OCI-LY7 (cell line): ENCODE data around the gene GSX2. TPM values are rescaled to one million over a fixed set of nuclear protein-coding genes. Genes with fewer than 3 reads are reported as not detected.

ENCODE experiments used
- BruUV-seq: library from RNA; stranded (reverse); fragments of 400-500 nt; replicated peaks from 2 replicates; lab custom pipeline; 2021; lab: Mats Ljungman, UMichigan
- CTCF ChIA-PET: fragments of 300-600 bp; sonication (Branson Sonifier 250); formaldehyde crosslinking; loops from one replicate; lab custom pipeline; 2022; ENCODE audit warnings: antibody characterized with exemption; ENCODE audit not compliant: unreplicated experiment; lab: Charles Lee
- POLR2A ChIA-PET: fragments of 300-600 bp; sonication (Branson Sonifier 250); formaldehyde crosslinking; loops from one replicate; lab custom pipeline; 2022; ENCODE audit warnings: antibody characterized with exemption; lab: Charles Lee
- DNase-seq: peaks from one replicate; pipeline ENCODE4 v3.0.0-alpha.2; 2015; ENCODE audit warnings: low spot score
- H2AFZ ChIP-seq: fragments of 200-600 bp; sonication (generic), shearing (Covaris generic); 2 replicates; pipeline ENCODE4 v1.6.1; 2014; ENCODE audit warnings: mild to moderate bottlenecking, antibody characterized with exemption, low read length, moderate library complexity
- H3K27ac ChIP-seq: fragments of 200-600 bp; sonication (generic); 2 replicates; pipeline ENCODE4 v1.5.1; 2014; ENCODE audit warnings: mixed run types, low read depth, mild to moderate bottlenecking, moderate library complexity, low read length, inconsistent platforms; ENCODE audit not compliant: poor library complexity, severe bottlenecking
- H3K36me3 ChIP-seq: fragments of 200-600 bp; sonication (generic); 2 replicates; pipeline ENCODE4 v1.6.1; 2014; ENCODE audit warnings: mild to moderate bottlenecking, antibody characterized with exemption, low read length, moderate library complexity, mixed read lengths; ENCODE audit not compliant: insufficient read depth
- H3K4me1 ChIP-seq: fragments of 200-600 bp; sonication (generic); 2 replicates; pipeline ENCODE4 v1.5.1; 2014; ENCODE audit warnings: mild to moderate bottlenecking, low read length; ENCODE audit not compliant: insufficient read depth, poor library complexity, severe bottlenecking
- H3K4me2 ChIP-seq: fragments of 200-600 bp; sonication (generic); 2 replicates; pipeline ENCODE4 v1.6.1; 2014; ENCODE audit warnings: mild to moderate bottlenecking, low read length
- H3K4me3 ChIP-seq: fragments of 200-600 bp; sonication (generic); 2 replicates; pipeline ENCODE4 v1.5.1; 2014; ENCODE audit warnings: mild to moderate bottlenecking, low read depth, low read length; ENCODE audit not compliant: poor library complexity, severe bottlenecking
- H3K79me2 ChIP-seq: fragments of 200-600 bp; sonication (generic); 2 replicates; pipeline ENCODE4 v1.6.1; 2016; ENCODE audit warnings: low read depth, mild to moderate bottlenecking, low read length, moderate library complexity, mixed read lengths; ENCODE audit not compliant: insufficient read depth
- H3K9me2 ChIP-seq: fragments of 200-600 bp; sonication (generic); 2 replicates; pipeline ENCODE4 v1.6.1; 2016; ENCODE audit warnings: mild to moderate bottlenecking, low read length, mixed read lengths; ENCODE audit not compliant: insufficient read depth
- H3K9me3 ChIP-seq: fragments of 200-600 bp; sonication (generic); 2 replicates; pipeline ENCODE4 v1.6.1; 2014; ENCODE audit warnings: mild to moderate bottlenecking, mixed run types, low read length, mixed read lengths
- H4K20me1 ChIP-seq: fragments of 200-600 bp; sonication (generic); 2 replicates; pipeline ENCODE4 v1.6.1; 2014; ENCODE audit warnings: mild to moderate bottlenecking, antibody characterized with exemption, low read length, moderate library complexity, mixed read lengths; ENCODE audit not compliant: insufficient read depth
- CTCF ChIP-seq: fragments of 200-600 bp; sonication (generic); conservative IDR thresholded peaks from 2 replicates; pipeline ENCODE4 v1.5.1; 2014; ENCODE audit warnings: mild to moderate bottlenecking, antibody characterized with exemption, low read length, moderate library complexity, mixed read lengths
- EZH2phosphoT487 ChIP-seq: fragments of 200-600 bp; sonication (generic); IDR thresholded peaks from 2 replicates; pipeline ENCODE4 v1.6.1; 2018; ENCODE audit warnings: low read depth, borderline replicate concordance, mild to moderate bottlenecking, mixed run types, antibody characterized with exemption, low read length, moderate library complexity, mixed read lengths
- intact Hi-C: fragments of 100-400 bp; cut with micrococcal nuclease; formaldehyde crosslinking; loops from one replicate; pipeline ENCODE4 v1.10.0; 2022; ENCODE audit not compliant: unreplicated experiment
- total RNA-seq, 2 experiments: library from RNA; depleted of rRNA in 1 of 2; stranded (reverse); fragments of >200 nt in 1 of 2; shearing (Covaris generic) in 1 of 2; gene quantifications; 2 replicates each; pipeline ENCODE4 v1.2.3, GENCODE V29; 2014 to 2022

Gene GSX2
- total RNA-seq, 2 experiments from 2014 or later: not detected

GRCh38 chr4:54066718-54067129, 33.2 kb upstream of the GSX2 start:
- intact Hi-C loops: loop anchor here (10.0 kb wide), 1 partner anchor 322 kb away; no protein-coding TSS in a partner anchor
- no peak overlapping the region for H3K4me3 ChIP-seq

DNA sequence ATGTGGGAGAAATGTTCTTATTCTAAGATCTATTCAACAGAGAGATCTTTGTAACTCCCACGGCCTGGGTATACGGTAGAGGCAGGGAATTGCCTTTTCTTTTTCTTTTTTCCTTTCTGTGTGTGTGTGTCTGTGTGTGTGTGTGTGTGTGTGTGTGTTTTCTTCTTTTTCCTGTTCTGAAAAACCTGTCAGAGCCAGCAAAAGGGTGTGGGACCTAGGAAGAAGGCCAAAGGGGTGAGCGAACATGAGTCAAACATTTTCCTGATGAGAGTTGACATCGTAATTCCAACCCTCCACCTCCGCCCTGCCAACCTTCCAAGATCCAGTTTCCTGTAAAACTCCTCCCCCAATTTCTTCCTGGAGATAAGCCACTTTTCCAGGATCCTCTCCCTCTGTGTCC, 32.8 kb upstream of the GSX2 start:
- H3K9me2 ChIP-seq: no peaks in the 10 kb centered on the region
- H3K4me3 ChIP-seq: no peak overlapping the region
- intact Hi-C loops: loop anchor here (10.0 kb wide), 1 partner anchor 322 kb away; no protein-coding TSS in a partner anchor
- peaks cover 8% of the 10 kb centered on the region for H3K36me3 ChIP-seq
- H3K4me1 ChIP-seq: peaks cover 29% of the 10 kb centered on the region
- H3K9me3 ChIP-seq: no peaks in the 10 kb centered on the region
- no peak for DNase-seq
- ChIA-PET CTCF (no interaction called here), POLR2A (interaction anchor here (0.9 to 2.4 kb wide), 4 partner anchors 8 to 18 kb away, joined by 3 to 8 read pairs (median 5); no protein-coding TSS in a partner anchor)
- no TSS peak for BruUV-seq
- 0 out of 2 replicates have a peak overlapping the region, but pooled peaks have one; percentile 84 for H2AFZ ChIP-seq
- no peak overlapping the region for H3K4me2 ChIP-seq
- no peak for TF ChIP-seq EZH2phosphoT487
- no peak for TF ChIP-seq CTCF
- H4K20me1 ChIP-seq: peaks cover 14% of the 10 kb centered on the region
- no peak overlapping the region for H3K27ac ChIP-seq
- peaks cover 21% of the 10 kb centered on the region for H3K79me2 ChIP-seq

More at GRCh38 chr4:54066718-54067129, 33.2 kb upstream of the GSX2 start:
- CTCF ChIA-PET: no interaction called here
- H4K20me1 ChIP-seq: peaks cover 16% of the 10 kb centered on the region
- peaks cover 32% of the 10 kb centered on the region for H3K4me1 ChIP-seq
- H3K9me2 ChIP-seq: no peaks in the 10 kb centered on the region
- H3K9me3 ChIP-seq: no peaks in the 10 kb centered on the region
- POLR2A ChIA-PET: interaction anchor here (0.9 to 2.4 kb wide), 6 partner anchors 9 to 28 kb away, joined by 3 to 8 read pairs (median 4); no protein-coding TSS in a partner anchor
- H3K79me2 ChIP-seq: peaks cover 25% of the 10 kb centered on the region
- peaks cover 12% of the 10 kb centered on the region for H3K36me3 ChIP-seq
- peak overlapping the region; percentile 84; the same call in 1 of the 2 replicates for H2AFZ ChIP-seq
- no peak for DNase-seq
- BruUV-seq: no TSS peak
- H3K27ac ChIP-seq: no peak overlapping the region
- H3K4me2 ChIP-seq: no peak overlapping the region
- TF ChIP-seq EZH2phosphoT487 (no peak), CTCF (no peak)

- BruUV-seq: no TSS peak
- intact Hi-C loops: no loop called here
Measured at GRCh38 chr4:54073271-54073880, 26.6 kb upstream of the GSX2 start.

More at GRCh38 chr4:54073271-54073880, 26.6 kb upstream of the GSX2 start:
- H3K79me2 ChIP-seq: no peaks in the 10 kb centered on the region
- H3K9me2 ChIP-seq: no peaks in the 10 kb centered on the region
- no peaks in the 10 kb centered on the region for H4K20me1 ChIP-seq
- no peaks in the 10 kb centered on the region for H3K4me1 ChIP-seq
- ChIA-PET POLR2A (interaction anchor here (1.0 kb wide), 1 partner anchor 18 kb away, joined by 4 read pairs; no protein-coding TSS in a partner anchor), CTCF (no interaction called here)
- DNase-seq: no peak
- no peaks in the 10 kb centered on the region for H3K9me3 ChIP-seq
- TF ChIP-seq CTCF: no peak
- no peak for TF ChIP-seq EZH2phosphoT487
- H3K27ac ChIP-seq: no peak overlapping the region
- no peaks in the 10 kb centered on the region for H3K36me3 ChIP-seq
- H3K4me3 ChIP-seq: no peak overlapping the region
- no peak overlapping the region for H3K4me2 ChIP-seq
- no peak overlapping the region for H2AFZ ChIP-seq
